Stimulated activated CD4-positive, alpha-beta T cell treated with anti-CD3 and anti-CD28 coated beads, TNF-alpha, amount 100 ng/mL, for 48 hours (primary cell): ENCODE data around the gene PRB4.
"Not testable (repeated sequence)": the region's sequence is repeated elsewhere in the genome, so short reads cannot be mapped to it uniquely, and the experiment has no call there.

Source experiments
- DNase-seq, 3 donors: peaks; one replicate each; pipeline ENCODE4 v3.0.0-alpha.2; 2020; ENCODE audit warnings: low read depth in 3 of 3

PRB4 gene

GRCh38 chr12:11310336-11310735 lies at the start of gene PRB4:
Gene PRB4 (minus strand): TSS chr12:11310436. CDS start chr12:11310398, 38 bp downstream.
- DNase-seq: no peak

- not testable (repeated sequence) for DNase-seq
Observed at GRCh38 chr12:11351736-11352135, 41.5 kb upstream of the PRB4 start.

- DNase-seq: no peak
Observed at GRCh38 chr12:11348439-11348838, 38.2 kb upstream of the PRB4 start.

- DNase-seq: no peak
Observed at GRCh38 chr12:11347810-11348209, 37.6 kb upstream of the PRB4 start.

GRCh38 chr12:11344500-11344899 lies 34.3 kb upstream of the PRB4 start:
- DNase-seq: no peak

- DNase-seq: no peak
Observed at GRCh38 chr12:11324426-11324825, 14.2 kb upstream of the PRB4 start.

GRCh38 chr12:11321980-11322379 lies 11.7 kb upstream of the PRB4 start:
- DNase-seq: no peak

GRCh38 chr12:11307143-11307542 lies 3.1 kb downstream of the PRB4 start:
- no peak for DNase-seq

- DNase-seq: no peak
Observed at GRCh38 chr12:11273449-11273848, 36.8 kb downstream of the PRB4 start.

GRCh38 chr12:11269607-11270006 lies 40.6 kb downstream of the PRB4 start, which contains the start of gene PRB3:
Gene PRB3 (minus strand): TSS chr12:11269707. CDS start chr12:11269669, 38 bp downstream.
- DNase-seq: no peak

GRCh38 chr12:11264501-11264900 lies 45.7 kb downstream of the PRB4 start:
- no peak for DNase-seq
